ENCODE results near the gene HIC1. TPM values are rescaled to one million over a fixed set of nuclear protein-coding genes. Genes with fewer than 3 reads are reported as not detected.
A peak's percentile ranks its signal among the peaks of the same experiment; 100 is the strongest.

Gene HIC1
- total RNA-seq, 1 donor from 2014 or later, result 0.37 TPM

- TF ChIP-seq CTCF (conservative IDR thresholded peaks at IDR 0.05), result no peak
Measured at GRCh38 chr17:2056206-2057174, 1.6 kb downstream of the HIC1 start.

GRCh38 chr17:2057175-2057759 is 2.4 kb downstream of the HIC1 start:
- TF ChIP-seq CTCF (conservative IDR thresholded peaks at IDR 0.05), result no peak
- no peak overlapping the region for H3K4me3 Mint-ChIP-seq
- peak; percentile 29 for DNase-seq (ENCODE audit: low read depth, low spot score)
- peaks cover 12% of the 10 kb centered on the region for H3K4me1 Mint-ChIP-seq
- H3K9me3 Mint-ChIP-seq, result no peaks in the 10 kb centered on the region
- no peak overlapping the region for H3K27ac Mint-ChIP-seq (ENCODE audit: unreplicated experiment)
- peaks cover 15% of the 10 kb centered on the region for H3K36me3 Mint-ChIP-seq (ENCODE audit: low read depth)
- H3K27me3 Mint-ChIP-seq (ENCODE audit: low read depth), result peaks cover 68% of the 10 kb centered on the region

More at GRCh38 chr17:2056206-2057174, 1.6 kb downstream of the HIC1 start:
- no peaks in the 10 kb centered on the region for H3K9me3 Mint-ChIP-seq
- peaks cover 14% of the 10 kb centered on the region for H3K4me1 Mint-ChIP-seq
- H3K36me3 Mint-ChIP-seq (ENCODE audit: low read depth), result peaks cover 10% of the 10 kb centered on the region
- H3K4me3 Mint-ChIP-seq, result no peak overlapping the region
- no peak overlapping the region for H3K27ac Mint-ChIP-seq (ENCODE audit: unreplicated experiment)
- DNase-seq (ENCODE audit: low read depth, low spot score), result no peak
- peaks cover 68% of the 10 kb centered on the region for H3K27me3 Mint-ChIP-seq (ENCODE audit: low read depth)

GRCh38 chr17:2057760-2058585 is 3.1 kb downstream of the HIC1 start:
- H3K4me3 Mint-ChIP-seq, result no peak overlapping the region
- peaks cover 18% of the 10 kb centered on the region for H3K4me1 Mint-ChIP-seq
- peaks cover 73% of the 10 kb centered on the region for H3K27me3 Mint-ChIP-seq (ENCODE audit: low read depth)
- H3K9me3 Mint-ChIP-seq, result no peaks in the 10 kb centered on the region
- TF ChIP-seq CTCF (conservative IDR thresholded peaks at IDR 0.05), result no peak
- DNase-seq (ENCODE audit: low read depth, low spot score), result no peak
- peaks cover 15% of the 10 kb centered on the region for H3K36me3 Mint-ChIP-seq (ENCODE audit: low read depth)
- no peak overlapping the region for H3K27ac Mint-ChIP-seq (ENCODE audit: unreplicated experiment)

- H3K4me3 Mint-ChIP-seq, result no peak overlapping the region
- peaks cover 15% of the 10 kb centered on the region for H3K36me3 Mint-ChIP-seq (ENCODE audit: low read depth)
- H3K9me3 Mint-ChIP-seq, result no peaks in the 10 kb centered on the region
- H3K4me1 Mint-ChIP-seq, result peaks cover 11% of the 10 kb centered on the region
- H3K27ac Mint-ChIP-seq (ENCODE audit: unreplicated experiment), result no peak overlapping the region
- peak; percentile 39 for DNase-seq (ENCODE audit: low read depth, low spot score)
- H3K27me3 Mint-ChIP-seq (ENCODE audit: low read depth), result peaks cover 68% of the 10 kb centered on the region
- TF ChIP-seq CTCF (conservative IDR thresholded peaks at IDR 0.05), result peak; percentile 65
Measured at GRCh38 chr17:2058586-2059546, 4.0 kb downstream of the HIC1 start.
